PC-9 (cell line): ENCODE data around the gene ANO1. TPM values are rescaled to one million over a fixed set of nuclear protein-coding genes. Genes with fewer than 3 reads are reported as not detected.

ENCODE experiments used
- BruUV-seq: library from RNA; stranded (reverse); fragments of 400-500 nt; replicated peaks from 2 replicates; lab custom pipeline; 2021; lab: Mats Ljungman, UMichigan
- CTCF ChIA-PET: fragments of 300-600 bp; sonication (Branson Sonifier 250); formaldehyde crosslinking; loops from one replicate; lab custom pipeline; 2022; ENCODE audit warnings: antibody characterized with exemption; lab: Charles Lee
- POLR2A ChIA-PET: fragments of 300-600 bp; sonication (Branson Sonifier 250); formaldehyde crosslinking; loops from one replicate; lab custom pipeline; 2022; ENCODE audit warnings: antibody characterized with exemption; ENCODE audit not compliant: unreplicated experiment; lab: Charles Lee
- DNase-seq, 2 experiments: peaks; one replicate each; pipeline versions ENCODE4 v3.0.0 to v3.0.0-alpha.2; 2015 to 2022; ENCODE audit warnings: mixed read lengths in 1 of 2
- H2AFZ ChIP-seq: fragments of 200-600 bp; sonication (generic); 2 replicates; pipeline ENCODE4 v1.8.1; 2017; ENCODE audit warnings: antibody characterized with exemption
- H3F3A ChIP-seq: fragments of 200-600 bp; sonication (generic); 2 replicates; pipeline ENCODE4 v1.8.1; 2017; ENCODE audit warnings: antibody characterized with exemption, mild to moderate bottlenecking, low read depth; ENCODE audit not compliant: insufficient read depth
- H3K27ac ChIP-seq: fragments of 200-600 bp; sonication (generic); 2 replicates; pipeline ENCODE4 v1.6.1; 2016; ENCODE audit warnings: mixed run types
- H3K27me3 ChIP-seq: fragments of 200-600 bp; sonication (generic); 2 replicates; pipeline ENCODE4 v1.6.1; 2016; ENCODE audit warnings: low read depth, mixed run types; ENCODE audit not compliant: insufficient read depth
- H3K36me3 ChIP-seq: fragments of 200-600 bp; sonication (generic); 2 replicates; pipeline ENCODE4 v1.6.1; 2016; ENCODE audit warnings: low read depth, mixed run types
- H3K4me1 ChIP-seq: fragments of 200-600 bp; sonication (generic); replicated peaks from 2 replicates; pipeline ENCODE4 v1.6.1; 2016; ENCODE audit warnings: mixed run types; ENCODE audit not compliant: insufficient read depth
- H3K4me2 ChIP-seq: fragments of 200-600 bp; sonication (generic); 2 replicates; pipeline ENCODE4 v1.6.1; 2017; ENCODE audit warnings: mixed run types
- H3K4me3 ChIP-seq: fragments of 200-600 bp; sonication (generic); 2 replicates; pipeline ENCODE4 v1.6.1; 2016; ENCODE audit warnings: mixed run types
- H3K79me2 ChIP-seq: fragments of 200-600 bp; sonication (generic); 2 replicates; pipeline ENCODE4 v1.6.1; 2017; ENCODE audit warnings: low read depth, mixed run types
- H3K9me2 ChIP-seq: fragments of 200-600 bp; sonication (generic); 2 replicates; pipeline ENCODE4 v1.8.1; 2017; ENCODE audit warnings: mild to moderate bottlenecking; ENCODE audit not compliant: insufficient read depth
- H3K9me3 ChIP-seq: fragments of 200-600 bp; sonication (generic); 2 replicates; pipeline ENCODE4 v1.8.1; 2016; ENCODE audit warnings: low read depth; ENCODE audit not compliant: insufficient read depth
- H4K20me1 ChIP-seq: fragments of 200-600 bp; sonication (generic); 2 replicates; pipeline ENCODE4 v1.8.1; 2017; ENCODE audit not compliant: insufficient read depth
- CTCF ChIP-seq: fragments of 200-600 bp; sonication (generic); conservative IDR thresholded peaks from 2 replicates; pipeline ENCODE4 v1.6.1; 2017; ENCODE audit warnings: mixed run types, antibody characterized with exemption, mild to moderate bottlenecking, moderate library complexity
- EZH2 ChIP-seq: fragments of 200-600 bp; sonication (generic); IDR thresholded peaks from 2 replicates; pipeline ENCODE4 v1.8.0; 2017; ENCODE audit warnings: antibody characterized with exemption, low read depth
- intact Hi-C: fragments of 100-400 bp; cut with micrococcal nuclease; formaldehyde crosslinking; loops from one replicate; pipeline ENCODE4 v1.10.0; 2022; ENCODE audit not compliant: unreplicated experiment
- total RNA-seq: library from RNA; stranded (reverse); gene quantifications from 2 replicates; pipeline ENCODE4 v1.2.3, GENCODE V29; 2021

ANO1 gene
- total RNA-seq, 1 experiment from 2014 or later, result 107 TPM

DNA sequence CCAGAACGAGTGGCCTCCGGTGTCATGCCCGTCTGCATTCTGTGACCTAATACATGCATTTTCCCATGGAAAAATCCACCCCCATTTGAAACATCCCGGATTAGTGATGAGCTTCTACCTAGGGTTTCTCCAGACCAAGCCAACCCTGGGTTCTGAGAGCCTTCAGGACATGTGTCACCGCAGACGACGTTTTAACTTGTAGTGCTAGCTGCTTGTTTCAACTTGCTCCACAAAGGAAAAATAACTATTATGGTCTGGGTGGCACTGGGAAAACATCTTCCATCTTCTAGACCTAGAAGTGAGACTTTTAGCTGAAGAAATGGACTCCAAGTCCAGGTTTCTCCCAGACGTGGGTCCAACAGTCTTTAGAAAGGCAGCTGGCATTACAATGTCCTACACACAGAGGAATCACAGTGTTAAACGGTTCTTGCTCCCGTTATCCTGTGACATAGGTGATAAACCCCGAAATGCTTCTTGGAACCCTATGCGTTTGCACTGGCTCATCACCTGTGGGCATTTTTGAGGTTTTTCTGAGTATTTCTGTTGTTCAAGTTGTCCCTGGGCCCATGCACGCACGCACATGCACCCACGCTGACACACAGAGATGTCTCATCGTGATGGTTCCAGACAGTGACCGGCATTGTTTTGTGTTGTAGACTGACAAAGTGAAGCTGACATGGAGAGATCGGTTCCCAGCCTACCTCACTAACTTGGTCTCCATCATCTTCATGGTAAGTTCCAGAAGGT, 78.3 kb downstream of the ANO1 start:
- H3K27me3 ChIP-seq, result no peaks in the 10 kb centered on the region
- H3K4me3 ChIP-seq, result no peak overlapping the region
- H4K20me1 ChIP-seq, result peaks cover 44% of the 10 kb centered on the region
- no peak overlapping the region for H3K4me2 ChIP-seq
- TF ChIP-seq EZH2 (no peak), CTCF (no peak)
- 0 out of 2 replicates have a peak, but pooled peaks cover 9% of the 10 kb centered on the region for H3K79me2 ChIP-seq
- no peak for DNase-seq
- H3K27ac ChIP-seq, result no peak overlapping the region
- no peaks in the 10 kb centered on the region for H3K9me2 ChIP-seq
- peaks cover 95% of the 10 kb centered on the region for H3F3A ChIP-seq
- H3K9me3 ChIP-seq, result no peaks in the 10 kb centered on the region
- CTCF ChIA-PET, result no interaction called here
- BruUV-seq, result no TSS peak
- intact Hi-C loops, result loop anchor here (5.0 kb wide), 1 partner anchor 89 kb away; no protein-coding TSS in a partner anchor
- H3K4me1 ChIP-seq, result peaks cover 19% of the 10 kb centered on the region
- POLR2A ChIA-PET, result no interaction called here
- H3K36me3 ChIP-seq, result peaks cover 61% of the 10 kb centered on the region
- no peak overlapping the region for H2AFZ ChIP-seq

DNA sequence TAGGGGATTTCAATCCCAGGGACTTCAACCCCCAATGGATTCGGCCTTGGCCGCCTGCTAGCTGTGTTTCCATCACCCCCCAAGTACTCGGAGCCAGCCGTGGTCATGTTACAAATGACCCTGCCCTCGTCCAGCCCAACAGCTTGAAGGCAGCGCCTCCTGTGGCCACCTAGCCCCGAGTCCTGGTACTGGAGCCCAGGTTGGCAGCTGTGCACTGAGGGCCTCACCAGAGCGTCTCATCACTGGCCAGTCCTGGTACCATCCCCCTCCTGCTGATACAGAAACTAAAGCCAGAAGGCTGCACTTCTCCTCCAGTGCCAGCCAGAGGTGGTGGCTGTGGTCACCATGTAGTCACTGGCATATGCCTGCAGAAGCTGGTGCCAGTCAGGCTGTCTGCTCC, 80.1 kb downstream of the ANO1 start:
- H3K79me2 ChIP-seq, result 0 out of 2 replicates have a peak, but pooled peaks cover 9% of the 10 kb centered on the region
- H4K20me1 ChIP-seq, result peaks cover 45% of the 10 kb centered on the region
- H3K9me2 ChIP-seq, result no peaks in the 10 kb centered on the region
- no TSS peak for BruUV-seq
- no peak for TF ChIP-seq EZH2
- peak; percentile 52; the same call in 1 of the 2 replicates for TF ChIP-seq CTCF
- H3K4me2 ChIP-seq, result no peak overlapping the region
- H3K27ac ChIP-seq, result 0 out of 2 replicates have a peak overlapping the region, but pooled peaks have one; percentile 3
- no peak for DNase-seq
- peaks cover 61% of the 10 kb centered on the region for H3K36me3 ChIP-seq
- H3K4me1 ChIP-seq, result peaks cover 19% of the 10 kb centered on the region
- peaks cover 88% of the 10 kb centered on the region for H3F3A ChIP-seq
- no peaks in the 10 kb centered on the region for H3K9me3 ChIP-seq
- intact Hi-C loops, result loop anchor here (5.0 kb wide), 1 partner anchor 91 kb away; no protein-coding TSS in a partner anchor
- H3K27me3 ChIP-seq, result no peaks in the 10 kb centered on the region
- H3K4me3 ChIP-seq, result no peak overlapping the region
- CTCF ChIA-PET, result no interaction called here
- no peak overlapping the region for H2AFZ ChIP-seq
- POLR2A ChIA-PET, result interaction anchor here (0.8 kb wide), 1 partner anchor 30 kb away, joined by 4 read pairs; no protein-coding TSS in a partner anchor

GRCh38 chr11:70158757-70159389, 80.8 kb downstream of the ANO1 start:
- peaks cover 85% of the 10 kb centered on the region for H3F3A ChIP-seq
- CTCF ChIA-PET, result interaction anchor here (0.6 kb wide), 1 partner anchor 1022 kb away, joined by 3 read pairs; no protein-coding TSS in a partner anchor
- H3K9me2 ChIP-seq, result no peaks in the 10 kb centered on the region
- peaks cover 47% of the 10 kb centered on the region for H4K20me1 ChIP-seq
- no peaks in the 10 kb centered on the region for H3K27me3 ChIP-seq
- no peak for DNase-seq
- H3K79me2 ChIP-seq, result 0 out of 2 replicates have a peak, but pooled peaks cover 9% of the 10 kb centered on the region
- H3K27ac ChIP-seq, result peak overlapping the region; percentile 3; the same call in 1 of the 2 replicates
- no peak overlapping the region for H3K4me3 ChIP-seq
- H3K9me3 ChIP-seq, result no peaks in the 10 kb centered on the region
- POLR2A ChIA-PET, result interaction anchor here (0.5 to 0.8 kb wide), 2 partner anchors 31 to 665 kb away, joined by 4 read pairs; no protein-coding TSS in a partner anchor
- intact Hi-C loops, result loop anchor here (1.0 to 5.0 kb wide), 4 partner anchors 92 to 244 kb away; no protein-coding TSS in a partner anchor
- peak overlapping the region; percentile 20; the same call in 1 of the 2 replicates for H3K4me2 ChIP-seq
- no peak overlapping the region for H2AFZ ChIP-seq
- peaks cover 61% of the 10 kb centered on the region for H3K36me3 ChIP-seq
- H3K4me1 ChIP-seq, result peaks cover 19% of the 10 kb centered on the region
- BruUV-seq, result no TSS peak
- TF ChIP-seq CTCF, result no peak
- no peak for TF ChIP-seq EZH2
